CD4-positive, alpha-beta T cell treated with Interferon alpha-2 for 1 hour (primary cell): ENCODE measurements around the gene HPGD.
"Not testable (repeated sequence)": the region's sequence is repeated elsewhere in the genome, so short reads cannot be mapped to it uniquely, and the experiment has no call there.

Experiments
- DNase-seq, 2 donors: peaks; one replicate each; pipeline ENCODE4 v3.0.0-alpha.2; 2020 to 2022

The HPGD gene

GRCh38 chr4:174524242-174524641 is 2.0 kb upstream of the HPGD start:
- no peak for DNase-seq

DNA sequence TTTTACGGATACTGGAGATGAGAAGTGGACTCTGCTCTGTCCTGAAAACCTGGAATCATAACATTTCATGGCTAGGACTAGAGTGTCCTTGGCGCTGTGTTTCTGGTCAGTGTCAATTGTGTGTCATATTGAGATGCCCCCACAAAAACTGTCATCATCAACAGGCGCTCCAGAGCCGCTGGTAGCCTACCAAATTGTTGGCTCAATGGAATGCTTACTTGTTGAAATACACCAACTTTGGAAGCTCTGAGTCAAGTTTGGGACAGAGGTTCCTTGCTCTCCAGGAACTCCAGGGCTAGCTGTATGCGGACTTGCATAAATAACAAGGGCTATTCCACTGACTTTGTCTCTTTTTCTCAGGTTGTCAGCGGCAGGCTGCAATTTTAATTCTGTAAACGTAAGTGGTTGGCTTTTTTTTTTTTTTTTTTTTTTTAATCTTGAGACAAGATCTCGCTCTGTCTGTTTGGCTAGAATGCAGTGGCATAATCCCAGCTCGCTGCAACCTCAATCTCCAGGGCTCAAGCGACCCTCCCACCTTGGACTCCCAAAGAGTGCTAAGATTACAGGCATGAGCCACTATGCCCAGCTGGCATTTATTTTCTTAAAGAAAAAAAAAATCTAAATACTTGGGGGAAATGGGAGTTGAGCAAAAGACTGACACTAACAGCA is 871 bp upstream of the HPGD start:
- DNase-seq = no peak

GRCh38 chr4:174521800-174522182 is 497 bp downstream of the HPGD start:
- no peak for DNase-seq

GRCh38 chr4:174520660-174521059 is 1.6 kb downstream of the HPGD start:
- DNase-seq = no peak

DNA sequence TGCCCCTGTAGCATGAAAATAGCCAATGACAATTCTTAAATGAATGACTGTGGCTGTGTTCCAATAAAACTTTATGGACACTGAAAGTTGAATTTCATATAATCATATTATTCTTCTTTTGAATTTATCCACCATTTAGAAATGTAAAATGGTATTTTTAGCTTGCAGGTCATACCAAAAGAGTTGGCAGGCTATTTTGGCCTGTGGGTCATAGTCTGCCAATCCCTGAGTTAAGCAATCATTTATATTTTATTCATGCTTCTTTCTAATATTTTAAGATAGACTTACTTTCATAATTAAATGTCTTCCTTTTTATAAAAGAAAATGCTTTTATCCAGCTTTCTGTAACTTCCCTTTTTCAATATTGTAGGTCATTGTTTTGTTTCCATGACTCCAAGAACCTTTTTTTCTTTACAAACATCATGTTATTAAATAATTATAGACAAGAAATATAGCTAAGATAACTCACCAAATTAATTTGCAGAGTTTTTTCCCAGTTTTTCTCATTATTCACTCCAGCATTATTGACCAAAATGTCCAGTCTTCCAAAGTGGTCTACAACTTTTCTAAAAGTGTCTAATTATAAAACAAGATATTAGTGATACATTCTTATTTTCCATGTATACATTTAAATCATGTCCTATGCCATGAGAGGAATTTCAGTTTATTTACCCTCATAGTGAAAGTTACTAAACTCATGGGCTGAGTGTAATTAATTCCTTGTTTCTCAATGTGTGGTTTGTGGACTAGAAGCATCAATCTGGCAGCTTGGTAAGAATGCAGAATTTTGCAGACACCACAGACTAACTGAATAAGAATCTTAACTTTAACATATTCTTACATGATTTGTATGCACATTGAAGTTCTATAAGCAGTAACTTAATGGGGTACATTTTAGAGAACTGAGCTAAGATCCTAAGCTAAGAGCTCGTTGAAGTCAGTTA is 4.5 kb downstream of the HPGD start:
- DNase-seq = no peak

DNA sequence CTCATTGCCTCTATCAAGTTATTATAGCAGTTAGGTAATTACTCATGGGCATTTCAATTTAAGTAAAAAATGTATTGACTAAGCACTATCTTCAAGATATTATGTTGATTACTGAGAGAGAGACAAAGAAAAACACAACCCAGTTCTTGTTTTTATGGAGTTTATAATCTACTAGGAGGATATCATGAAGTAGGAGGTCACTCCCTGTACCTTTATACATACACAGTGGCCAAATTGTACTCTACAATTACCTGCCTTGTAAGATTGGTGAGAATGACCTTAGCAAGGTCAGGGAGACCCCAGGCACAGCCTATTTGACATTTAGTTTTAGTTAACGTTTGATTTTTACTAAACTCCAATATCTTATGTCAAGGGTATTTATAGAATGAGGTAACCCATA is 5.5 kb downstream of the HPGD start:
- DNase-seq = no peak

DNA sequence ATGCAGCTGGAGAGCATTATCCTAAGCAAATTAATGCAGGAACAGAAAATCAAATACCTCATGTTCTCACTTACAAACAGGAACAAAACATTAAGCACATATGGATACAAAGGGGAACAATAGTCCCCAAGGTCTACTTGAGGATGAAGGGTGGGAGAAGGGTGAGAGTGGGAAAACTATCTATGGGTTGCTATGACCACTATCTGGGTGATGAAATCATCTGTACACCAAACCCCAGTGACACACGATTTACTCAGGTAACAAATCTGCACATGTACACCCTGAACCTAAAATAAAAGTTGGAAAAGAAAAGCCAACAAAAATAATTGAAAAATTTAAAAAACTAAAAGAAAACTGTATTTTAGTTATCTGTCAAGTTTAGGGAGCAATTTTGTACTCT is 5.9 kb downstream of the HPGD start:
- no peak for DNase-seq

DNA sequence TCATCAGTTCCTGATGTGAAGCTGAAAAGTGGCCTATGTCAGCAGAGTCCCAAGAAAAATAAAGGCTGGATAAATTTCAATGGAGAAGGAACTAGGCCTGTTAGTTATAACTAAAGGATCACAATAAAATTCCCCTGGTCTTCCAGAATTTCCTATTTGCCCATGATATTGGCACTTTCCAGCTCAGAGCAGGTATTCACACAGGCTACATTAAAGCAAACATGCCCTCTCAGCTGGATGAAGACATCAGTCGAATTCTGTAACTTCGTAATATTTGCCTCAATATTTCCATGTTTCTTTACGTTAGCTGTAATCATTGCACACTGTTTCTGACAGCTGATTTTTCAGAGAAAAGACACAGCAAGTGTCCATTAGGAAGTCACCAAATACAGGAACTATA is 9.5 kb downstream of the HPGD start:
- DNase-seq = no peak

DNA sequence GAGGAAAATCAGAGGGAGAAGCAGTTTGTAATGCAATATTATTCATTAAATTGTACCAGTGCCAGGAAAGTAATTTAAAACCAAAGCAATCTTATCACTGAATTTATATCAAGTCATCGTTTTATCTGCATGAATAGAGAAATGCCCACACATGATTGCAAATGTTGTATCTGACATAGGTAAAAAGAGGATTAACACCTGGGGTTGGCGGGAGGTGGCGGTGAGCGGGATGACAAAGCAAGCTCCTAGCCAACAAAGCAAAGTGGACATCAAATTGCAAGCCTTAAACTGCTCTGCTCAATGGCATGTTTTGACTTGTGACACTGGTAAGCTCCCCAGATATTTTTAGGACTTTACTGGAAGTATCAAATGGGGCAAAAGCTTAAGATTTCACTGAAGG is 16.4 kb downstream of the HPGD start:
- DNase-seq = no peak

- DNase-seq = no peak
These were observed 17.3 kb downstream of the HPGD start for GRCh38 chr4:174505007-174505406.

- no peak for DNase-seq
These were observed 19.1 kb downstream of the HPGD start for GRCh38 chr4:174503079-174503715.

GRCh38 chr4:174496631-174497432 is 25.5 kb downstream of the HPGD start:
- DNase-seq = no peak

GRCh38 chr4:174495626-174496025 is 26.7 kb downstream of the HPGD start:
- DNase-seq = no peak

DNA sequence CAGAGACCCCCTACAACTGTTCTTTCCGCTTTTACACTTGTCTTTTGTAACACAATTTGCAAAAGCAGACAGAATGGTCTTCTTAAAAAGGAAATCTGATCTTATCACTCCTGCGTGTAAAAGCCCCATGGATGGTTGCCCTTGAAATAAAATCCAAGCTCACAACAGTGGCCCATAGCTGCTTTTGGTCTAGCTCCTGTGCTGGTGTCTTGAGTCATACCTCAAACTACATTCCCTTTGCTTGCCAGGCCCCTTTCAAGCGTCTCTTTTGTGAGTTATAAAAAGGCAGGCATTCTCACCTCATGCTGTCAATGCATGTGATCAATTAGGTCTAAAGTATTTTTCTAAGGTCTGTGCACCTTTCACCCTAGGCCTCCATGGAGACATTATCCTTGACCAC is 27.6 kb downstream of the HPGD start:
- DNase-seq = no peak

GRCh38 chr4:174494146-174494545 is 28.1 kb downstream of the HPGD start:
- DNase-seq = no peak

DNA sequence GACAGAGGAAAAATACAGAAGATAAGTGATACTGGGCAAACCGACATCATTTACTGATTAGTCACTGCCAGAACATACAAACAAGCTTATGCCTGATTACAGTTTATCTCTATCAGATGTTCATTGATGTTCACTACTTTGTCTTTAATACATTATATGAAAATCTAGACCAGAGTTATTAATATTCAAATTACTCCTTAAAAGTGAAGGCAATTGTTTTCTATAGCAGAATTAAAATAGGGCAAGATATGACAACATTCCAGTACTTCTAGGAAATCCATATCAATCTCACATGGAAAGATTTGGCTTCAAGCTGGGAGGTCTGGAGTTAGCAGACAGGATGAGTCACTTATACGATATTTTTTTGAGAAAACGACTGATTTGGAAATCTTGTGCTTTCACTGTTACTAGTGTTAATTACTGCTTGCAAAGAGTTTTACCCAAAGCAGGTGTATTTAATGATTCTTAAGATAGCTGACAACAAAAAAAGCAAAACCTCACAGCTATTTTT is 31.8 kb downstream of the HPGD start:
- DNase-seq = no peak

DNA sequence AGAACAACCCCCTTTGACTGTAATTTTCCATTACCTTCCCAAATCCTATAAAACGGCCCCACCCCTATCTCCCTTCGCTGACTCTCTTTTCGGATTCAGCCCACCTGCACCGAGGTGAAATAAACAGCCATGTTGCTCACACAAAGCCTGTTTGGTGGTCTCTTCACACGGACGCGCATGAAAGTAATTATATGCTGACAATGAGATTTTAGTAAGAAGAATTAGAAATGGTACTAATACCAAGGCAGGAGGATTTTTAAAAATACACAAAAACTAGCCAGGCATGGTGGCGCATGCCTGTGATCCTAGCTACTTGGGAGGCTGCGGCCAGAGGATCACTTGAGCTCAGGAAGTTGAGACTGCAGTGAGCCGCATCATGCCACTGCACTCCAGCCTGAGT is 33.9 kb downstream of the HPGD start:
- not testable (repeated sequence) for DNase-seq

GRCh38 chr4:174485025-174485424 is 37.3 kb downstream of the HPGD start:
- no peak for DNase-seq

GRCh38 chr4:174483792-174484191 is 38.5 kb downstream of the HPGD start:
- no peak for DNase-seq

DNA sequence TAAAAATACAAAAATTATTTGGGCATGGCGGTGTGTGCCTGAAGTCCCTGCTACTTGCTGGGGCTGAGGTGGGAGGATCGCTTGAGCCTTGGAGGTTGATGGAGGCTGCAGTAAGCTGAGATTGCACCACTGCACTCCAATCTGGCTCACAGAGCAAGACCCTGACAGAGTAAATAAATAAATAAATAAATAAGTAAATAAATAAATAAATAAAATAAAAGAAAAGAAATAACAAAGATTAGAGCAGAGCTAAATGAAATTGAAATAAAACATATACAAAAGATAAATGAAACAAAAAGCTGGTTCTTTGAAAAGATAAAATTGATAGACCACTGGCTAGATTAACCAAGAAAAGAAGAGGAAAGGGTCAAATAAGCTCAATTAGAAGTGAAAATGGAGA is 43.1 kb downstream of the HPGD start:
- no peak for DNase-seq

GRCh38 chr4:174475528-174475927 is 46.8 kb downstream of the HPGD start:
- DNase-seq = no peak

DNA sequence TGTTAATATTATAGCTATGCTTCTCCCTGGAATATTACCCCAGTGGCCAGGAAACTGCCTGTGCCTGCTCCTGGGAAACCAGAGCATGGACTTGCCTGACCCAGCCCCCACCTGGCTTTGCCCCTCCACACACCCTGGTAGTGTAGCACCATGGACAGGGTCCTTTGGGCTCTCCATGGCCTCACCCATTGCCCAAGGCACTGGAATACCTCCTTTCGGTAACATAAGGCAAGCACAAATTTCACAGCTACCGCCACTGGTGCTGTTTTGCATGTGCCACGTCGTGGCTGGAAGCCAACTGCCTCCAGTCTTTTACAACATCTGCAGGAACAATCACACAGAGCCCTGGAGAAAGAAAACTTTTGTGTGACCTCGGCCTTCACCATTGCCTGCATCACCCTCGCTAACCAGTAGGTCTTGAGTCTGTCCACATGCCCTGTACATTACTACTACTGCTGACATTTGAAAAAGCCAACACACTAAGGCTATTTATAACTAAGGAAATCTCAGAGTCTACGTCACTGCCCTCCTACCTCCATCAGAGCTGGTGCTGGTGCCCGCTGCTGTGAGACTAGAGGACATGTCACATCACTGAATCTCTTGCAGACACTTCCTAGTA is 47.7 kb downstream of the HPGD start:
- no peak for DNase-seq
